ENCODE measurements around the gene LARP4. TPM values are rescaled to one million over a fixed set of nuclear protein-coding genes. Genes with fewer than 3 reads are reported as not detected.
A peak's percentile ranks its signal among the peaks of the same experiment; 100 is the strongest.
"Not testable (repeated sequence)": the region's sequence is repeated elsewhere in the genome, so short reads cannot be mapped to it uniquely, and the experiment has no call there.

The LARP4 gene
- total and polyA plus RNA-seq, 7 experiments from 2014 or later = 18.7 to 68.9 (median 34.0) TPM

DNA sequence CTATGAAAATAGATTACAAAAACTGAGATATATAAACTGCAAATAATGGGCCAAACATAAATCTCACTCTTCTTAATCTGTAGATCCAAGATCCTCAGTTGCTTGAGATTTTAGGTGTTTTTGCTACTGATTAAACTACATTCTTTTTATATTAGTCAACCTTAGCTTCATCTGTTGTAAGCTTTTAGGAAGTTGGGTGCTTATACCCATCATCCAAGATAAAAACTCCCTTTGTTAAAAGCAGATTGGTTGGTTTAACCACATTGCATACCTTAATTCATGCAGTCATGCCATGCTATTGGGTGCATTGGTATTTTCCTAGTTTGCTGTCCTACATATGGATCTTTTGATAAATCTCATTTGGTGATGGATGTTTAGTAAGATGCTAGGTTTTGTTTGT lies 57.9 kb downstream of the LARP4 start:
- H3K27ac Mint-ChIP-seq = no peak overlapping the region
- DNase-seq = no peak
- ChIA-PET CTCF (no interaction called here), POLR2A (no interaction called here)
- Histone ChIP-seq H3K4me3 (ENCODE audit: low read length) (no peak overlapping the region), H3K4me1 (ENCODE audit: control insufficient read depth in 2 of 2, insufficient read depth in 2 of 2, low read length in 2 of 2) (no peaks in the 10 kb centered on the region), H3K9me3 (ENCODE audit: control insufficient read depth in 2 of 3, low read length in 3 of 3) (no peaks in the 10 kb centered on the region), H3K27me3 (ENCODE audit: control insufficient read depth in 2 of 2, insufficient read depth in 2 of 2, low read length in 2 of 2) (no peaks in the 10 kb centered on the region), H3K27ac (ENCODE audit: low read depth, low read length) (no peak overlapping the region), H3K36me3 (ENCODE audit: control insufficient read depth in 2 of 3, insufficient read depth in 3 of 3, low read length in 3 of 3) (peaks cover 4 to 26% (median 6%) of the 10 kb centered on the region in 3 experiments)
- intact Hi-C loops (cut with micrococcal nuclease) = no loop called here
- H3K4me1 Mint-ChIP-seq = peaks cover 0 to 4% (median 0%) of the 10 kb centered on the region in 7 donors
- H3K27me3 Mint-ChIP-seq = no peaks in the 10 kb centered on the region
- H3K4me3 Mint-ChIP-seq = no peak overlapping the region
- no peaks in the 10 kb centered on the region for H3K9me3 Mint-ChIP-seq
- ATAC-seq = no peak
- H3K36me3 Mint-ChIP-seq = peaks cover 0 to 33% (median 19%) of the 10 kb centered on the region in 5 donors

DNA sequence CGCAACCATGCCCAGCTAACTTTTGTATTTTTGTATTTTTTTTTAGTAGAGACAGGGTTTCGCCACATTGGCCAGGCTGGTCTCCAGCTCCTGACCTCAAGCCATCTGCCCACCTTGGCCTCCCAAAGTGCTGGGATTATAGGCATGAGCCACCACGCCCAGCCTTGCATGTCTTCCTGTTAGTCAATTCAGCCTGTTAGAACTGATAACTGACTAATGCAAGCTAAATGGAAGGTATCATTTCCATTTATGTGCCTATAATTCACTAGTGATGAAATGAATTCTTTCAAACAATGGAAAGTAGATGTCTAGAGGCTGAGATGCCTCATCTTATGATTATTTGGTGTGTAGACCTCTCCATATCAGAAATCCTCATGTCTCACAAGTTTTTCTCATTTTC lies 66.8 kb downstream of the LARP4 start:
- peaks cover 0 to 6% (median 0%) of the 10 kb centered on the region in 11 donors for H3K9me3 Mint-ChIP-seq
- Histone ChIP-seq H3K4me3 (ENCODE audit: low read length) (no peak overlapping the region), H3K36me3 (ENCODE audit: control insufficient read depth in 2 of 3, insufficient read depth in 3 of 3, low read length in 3 of 3) (peaks cover 0 to 27% (median 7%) of the 10 kb centered on the region in 3 experiments), H3K27me3 (ENCODE audit: control insufficient read depth in 2 of 2, insufficient read depth in 2 of 2, low read length in 2 of 2) (no peaks in the 10 kb centered on the region), H3K4me1 (ENCODE audit: control insufficient read depth in 2 of 2, insufficient read depth in 2 of 2, low read length in 2 of 2) (no peaks in the 10 kb centered on the region), H3K9me3 (ENCODE audit: control insufficient read depth in 2 of 3, low read length in 3 of 3) (no peaks in the 10 kb centered on the region), H3K27ac (ENCODE audit: low read depth, low read length) (no peak overlapping the region)
- no peaks in the 10 kb centered on the region for H3K27me3 Mint-ChIP-seq
- DNase-seq (no peak), ATAC-seq (no peak)
- intact Hi-C loops (cut with micrococcal nuclease) = no loop called here
- no peak overlapping the region for H3K27ac Mint-ChIP-seq
- H3K4me1 Mint-ChIP-seq = peaks cover 0 to 4% (median 0%) of the 10 kb centered on the region in 7 donors
- peaks cover 13 to 51% (median 34%) of the 10 kb centered on the region in 5 donors for H3K36me3 Mint-ChIP-seq
- H3K4me3 Mint-ChIP-seq = no peak overlapping the region
- ChIA-PET POLR2A (no interaction called here), CTCF (interaction anchor here (0.7 kb wide), 2 partner anchors 25 to 70 kb away, joined by 3 to 4 read pairs; no protein-coding TSS in a partner anchor)

DNA sequence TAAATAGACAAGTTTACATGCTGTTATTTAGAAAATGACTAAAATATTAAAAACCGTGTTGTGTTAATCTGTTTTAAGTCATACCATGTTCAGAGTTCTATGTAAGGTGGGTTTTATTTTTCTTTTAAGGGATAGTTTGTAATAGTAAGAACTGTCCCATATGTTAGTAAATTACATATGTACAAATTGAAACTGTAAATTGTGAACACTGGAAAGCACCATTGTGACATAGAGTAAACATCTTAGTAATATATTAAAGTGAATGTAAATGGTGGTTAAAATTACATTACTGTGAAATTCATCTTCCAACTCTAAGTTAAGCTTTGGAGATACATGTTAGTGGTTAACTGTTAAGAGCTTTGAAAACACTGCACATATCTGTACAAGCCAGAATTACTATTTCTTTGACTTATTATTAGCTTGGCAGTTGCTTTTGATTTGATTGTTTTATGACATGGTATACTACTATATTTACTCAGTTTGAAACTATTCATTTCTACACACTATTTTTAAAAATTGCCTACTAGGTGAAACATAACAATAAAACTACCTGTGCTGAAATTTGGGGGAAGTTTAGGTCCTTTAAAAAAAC lies 76.7 kb downstream of the LARP4 start:
- H3K9me3 Mint-ChIP-seq = peaks cover 0 to 1% (median 0%) of the 10 kb centered on the region in 11 donors
- H3K4me3 Mint-ChIP-seq = no peak overlapping the region
- Histone ChIP-seq H3K27me3 (ENCODE audit: control insufficient read depth in 2 of 2, insufficient read depth in 2 of 2, low read length in 2 of 2) (no peaks in the 10 kb centered on the region), H3K4me3 (ENCODE audit: low read length) (no peak overlapping the region), H3K36me3 (ENCODE audit: control insufficient read depth in 2 of 3, insufficient read depth in 3 of 3, low read length in 3 of 3) (peaks cover 0 to 31% (median 7%) of the 10 kb centered on the region in 3 experiments), H3K9me3 (ENCODE audit: control insufficient read depth in 2 of 3, low read length in 3 of 3) (no peaks in the 10 kb centered on the region), H3K4me1 (ENCODE audit: control insufficient read depth in 2 of 2, insufficient read depth in 2 of 2, low read length in 2 of 2) (no peaks in the 10 kb centered on the region), H3K27ac (ENCODE audit: low read depth, low read length) (no peak overlapping the region)
- DNase-seq (no peak), ATAC-seq (no peak)
- CTCF ChIA-PET = no interaction called here
- no peaks in the 10 kb centered on the region for H3K4me1 Mint-ChIP-seq
- H3K27me3 Mint-ChIP-seq = no peaks in the 10 kb centered on the region
- intact Hi-C loops (cut with micrococcal nuclease) = no loop called here
- H3K27ac Mint-ChIP-seq = peak overlapping the region in 1 of 9 donors; percentile 20
- H3K36me3 Mint-ChIP-seq = peaks cover 11 to 37% (median 23%) of the 10 kb centered on the region in 5 donors
- POLR2A ChIA-PET = no interaction called here

DNA sequence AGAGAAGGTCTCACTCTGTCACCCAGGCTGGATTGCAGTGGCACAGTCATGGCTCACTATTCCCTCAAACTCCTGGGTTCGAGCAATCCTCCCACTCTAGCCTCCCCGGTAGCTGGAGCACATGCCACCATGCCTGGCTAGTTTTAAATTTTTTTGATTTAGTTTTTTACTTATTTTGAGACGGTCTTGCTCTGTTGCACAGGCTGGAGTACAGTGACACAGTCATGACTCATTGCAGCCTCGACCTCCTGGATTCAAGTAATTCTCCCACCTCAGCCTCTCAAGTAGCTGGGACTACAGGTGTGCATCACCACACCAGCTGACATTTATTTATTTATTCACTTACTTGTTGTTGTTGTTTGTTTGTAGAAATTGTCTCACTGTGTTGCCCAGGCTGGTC lies 81.9 kb downstream of the LARP4 start:
- H3K4me3 ChIP-seq (ENCODE audit: low read length) = no peak overlapping the region
- ATAC-seq (no peak), DNase-seq (no peak)
- ChIA-PET POLR2A (no interaction called here), CTCF (no interaction called here)
- H3K27me3 ChIP-seq (ENCODE audit: control insufficient read depth in 2 of 2, insufficient read depth in 2 of 2, low read length in 2 of 2) = no peaks in the 10 kb centered on the region
- intact Hi-C loops (cut with micrococcal nuclease) = no loop called here
- Mint-ChIP-seq H3K4me3 (no peak overlapping the region), H3K4me1 (peaks cover 0 to 2% (median 0%) of the 10 kb centered on the region in 7 donors), H3K9me3 (peaks cover 0 to 4% (median 0%) of the 10 kb centered on the region in 11 donors), H3K36me3 (peaks cover 0 to 6% (median 0%) of the 10 kb centered on the region in 5 donors), H3K27me3 (no peaks in the 10 kb centered on the region), H3K27ac (peak overlapping the region in 1 of 9 donors; percentile 84)
- H3K36me3 ChIP-seq (ENCODE audit: control insufficient read depth in 2 of 3, insufficient read depth in 3 of 3, low read length in 3 of 3) = peaks cover 0 to 3% (median 0%) of the 10 kb centered on the region in 3 experiments
- H3K4me1 ChIP-seq (ENCODE audit: control insufficient read depth in 2 of 2, insufficient read depth in 2 of 2, low read length in 2 of 2) = no peaks in the 10 kb centered on the region
- H3K9me3 ChIP-seq (ENCODE audit: control insufficient read depth in 2 of 3, low read length in 3 of 3) = no peaks in the 10 kb centered on the region
- H3K27ac ChIP-seq (ENCODE audit: low read depth, low read length) = no peak overlapping the region

DNA sequence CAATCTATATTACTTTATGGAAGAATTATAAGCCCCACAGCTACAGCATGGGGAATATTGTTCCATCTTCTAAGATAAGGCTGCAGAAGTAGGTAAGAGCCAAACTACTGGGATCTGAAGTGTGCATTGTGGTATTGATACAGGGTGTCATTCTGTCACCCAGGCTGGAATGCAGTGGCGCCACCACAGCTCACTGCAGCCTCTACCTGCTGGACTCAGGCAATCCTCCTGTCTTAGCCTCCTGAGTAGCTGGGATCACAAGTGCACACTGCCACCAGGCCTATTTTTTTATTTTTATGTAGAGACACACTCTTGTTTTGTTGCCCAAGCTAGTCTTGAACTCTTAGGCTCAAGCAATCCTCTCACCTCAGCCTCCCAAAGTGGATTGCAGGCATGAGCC lies 82.8 kb downstream of the LARP4 start:
- Mint-ChIP-seq H3K4me1 (peaks cover 0 to 2% (median 0%) of the 10 kb centered on the region in 7 donors), H3K4me3 (no peak overlapping the region), H3K27ac (no peak overlapping the region), H3K9me3 (peaks cover 0 to 4% (median 0%) of the 10 kb centered on the region in 11 donors), H3K36me3 (peaks cover 0 to 4% (median 0%) of the 10 kb centered on the region in 5 donors), H3K27me3 (no peaks in the 10 kb centered on the region)
- Histone ChIP-seq H3K4me1 (ENCODE audit: control insufficient read depth in 2 of 2, insufficient read depth in 2 of 2, low read length in 2 of 2) (no peaks in the 10 kb centered on the region), H3K27me3 (ENCODE audit: control insufficient read depth in 2 of 2, insufficient read depth in 2 of 2, low read length in 2 of 2) (no peaks in the 10 kb centered on the region), H3K9me3 (ENCODE audit: control insufficient read depth in 2 of 3, low read length in 3 of 3) (no peaks in the 10 kb centered on the region), H3K4me3 (ENCODE audit: low read length) (no peak overlapping the region), H3K27ac (ENCODE audit: low read depth, low read length) (no peak overlapping the region), H3K36me3 (ENCODE audit: control insufficient read depth in 2 of 3, insufficient read depth in 3 of 3, low read length in 3 of 3) (peaks cover 0 to 2% (median 0%) of the 10 kb centered on the region in 3 experiments)
- DNase-seq (no peak), ATAC-seq (no peak)
- intact Hi-C loops (cut with micrococcal nuclease) = no loop called here
- ChIA-PET CTCF (no interaction called here), POLR2A (no interaction called here)

DNA sequence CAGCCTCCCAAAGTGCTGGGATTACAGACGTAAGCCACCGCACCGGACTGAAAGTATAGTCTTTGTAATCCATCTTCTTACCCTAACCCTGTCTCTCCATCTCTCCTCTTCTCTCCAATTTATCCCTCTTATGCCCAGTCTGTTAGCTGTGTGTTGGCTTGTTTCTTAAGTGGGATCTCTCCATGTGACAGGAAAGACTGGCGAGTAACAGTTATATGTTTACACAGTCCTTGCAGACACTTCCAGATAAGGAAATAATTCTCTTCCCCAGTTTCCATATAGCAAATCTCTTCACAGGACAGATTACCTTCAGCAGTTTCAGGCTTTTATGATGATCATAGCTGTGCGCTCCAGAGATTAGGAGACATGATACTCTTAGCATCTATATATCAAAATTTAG lies 88.1 kb downstream of the LARP4 start:
- no peak for DNase-seq
- Mint-ChIP-seq H3K36me3 (peaks cover 0 to 5% (median 0%) of the 10 kb centered on the region in 5 donors), H3K4me1 (peaks cover 0 to 2% (median 0%) of the 10 kb centered on the region in 7 donors), H3K4me3 (no peak overlapping the region), H3K27me3 (no peaks in the 10 kb centered on the region), H3K9me3 (peaks cover 0 to 34% (median 16%) of the 10 kb centered on the region in 11 donors), H3K27ac (no peak overlapping the region)
- peaks cover 0 to 6% (median 0%) of the 10 kb centered on the region in 3 experiments for H3K9me3 ChIP-seq (ENCODE audit: control insufficient read depth in 2 of 3, low read length in 3 of 3)
- H3K4me3 ChIP-seq (ENCODE audit: low read length) = no peak overlapping the region
- no peaks in the 10 kb centered on the region for H3K4me1 ChIP-seq (ENCODE audit: control insufficient read depth in 2 of 2, insufficient read depth in 2 of 2, low read length in 2 of 2)
- no peak for ATAC-seq
- no peak overlapping the region for H3K27ac ChIP-seq (ENCODE audit: low read depth, low read length)
- intact Hi-C loops (cut with micrococcal nuclease) = no loop called here
- H3K27me3 ChIP-seq (ENCODE audit: control insufficient read depth in 2 of 2, insufficient read depth in 2 of 2, low read length in 2 of 2) = no peaks in the 10 kb centered on the region
- ChIA-PET CTCF (no interaction called here), POLR2A (no interaction called here)
- H3K36me3 ChIP-seq (ENCODE audit: control insufficient read depth in 2 of 3, insufficient read depth in 3 of 3, low read length in 3 of 3) = no peaks in the 10 kb centered on the region

DNA sequence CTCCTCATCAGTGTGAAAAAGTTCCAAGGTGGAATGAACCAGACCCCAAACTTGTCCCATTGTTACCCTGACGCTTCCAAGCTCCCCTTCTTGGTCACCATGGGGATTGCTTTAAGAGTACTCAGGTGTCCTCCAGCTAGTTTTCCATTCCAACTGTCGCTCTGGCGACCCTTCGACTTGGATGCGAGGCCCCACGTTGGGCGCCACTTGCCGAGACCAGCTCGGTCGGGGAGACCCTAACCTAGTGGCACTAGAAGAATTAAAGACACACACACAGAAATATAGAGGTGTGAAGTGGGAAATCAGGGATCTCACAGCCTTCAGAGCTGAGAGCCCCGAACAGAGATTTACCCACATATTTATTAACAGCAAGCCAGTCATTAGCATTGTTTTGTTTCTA lies 97.4 kb downstream of the LARP4 start:
- DNase-seq; H3K36me3 ChIP-seq (ENCODE audit: control insufficient read depth in 2 of 3, insufficient read depth in 3 of 3, low read length in 3 of 3); POLR2A ChIA-PET; H3K4me1 Mint-ChIP-seq; H3K27me3 Mint-ChIP-seq; H3K4me1 ChIP-seq (ENCODE audit: control insufficient read depth in 2 of 2, insufficient read depth in 2 of 2, low read length in 2 of 2); H3K27ac ChIP-seq (ENCODE audit: low read depth, low read length); H3K4me3 Mint-ChIP-seq; intact Hi-C loops (cut with micrococcal nuclease); H3K27me3 ChIP-seq (ENCODE audit: control insufficient read depth in 2 of 2, insufficient read depth in 2 of 2, low read length in 2 of 2); ATAC-seq; H3K4me3 ChIP-seq (ENCODE audit: low read length): not testable (repeated sequence)
- CTCF ChIA-PET = interaction anchor here (0.6 kb wide), 1 partner anchor 410 kb away, joined by 3 read pairs; no protein-coding TSS in a partner anchor
- peaks cover 10 to 72% (median 46%) of the 10 kb centered on the region in 11 donors for H3K9me3 Mint-ChIP-seq
- H3K9me3 ChIP-seq (ENCODE audit: control insufficient read depth in 2 of 3, low read length in 3 of 3) = peaks cover 4 to 19% (median 9%) of the 10 kb centered on the region in 3 experiments
- peak overlapping the region in 1 of 9 donors; percentile 69 for H3K27ac Mint-ChIP-seq
- H3K36me3 Mint-ChIP-seq = peaks cover 3 to 26% (median 10%) of the 10 kb centered on the region in 5 donors

Data from naive thymus-derived CD4-positive, alpha-beta T cell (primary cell).